Measurements from ENCODE around the gene CSTF2T. TPM values are rescaled to one million over a fixed set of nuclear protein-coding genes. Genes with fewer than 3 reads are reported as not detected.
A peak's percentile ranks its signal among the peaks of the same experiment; 100 is the strongest.

The CSTF2T gene
- total RNA-seq, 1 donor from 2014 or later = 23.8 TPM

- no peak overlapping the region for H3K27ac Mint-ChIP-seq
- TF ChIP-seq, protein P1, sequence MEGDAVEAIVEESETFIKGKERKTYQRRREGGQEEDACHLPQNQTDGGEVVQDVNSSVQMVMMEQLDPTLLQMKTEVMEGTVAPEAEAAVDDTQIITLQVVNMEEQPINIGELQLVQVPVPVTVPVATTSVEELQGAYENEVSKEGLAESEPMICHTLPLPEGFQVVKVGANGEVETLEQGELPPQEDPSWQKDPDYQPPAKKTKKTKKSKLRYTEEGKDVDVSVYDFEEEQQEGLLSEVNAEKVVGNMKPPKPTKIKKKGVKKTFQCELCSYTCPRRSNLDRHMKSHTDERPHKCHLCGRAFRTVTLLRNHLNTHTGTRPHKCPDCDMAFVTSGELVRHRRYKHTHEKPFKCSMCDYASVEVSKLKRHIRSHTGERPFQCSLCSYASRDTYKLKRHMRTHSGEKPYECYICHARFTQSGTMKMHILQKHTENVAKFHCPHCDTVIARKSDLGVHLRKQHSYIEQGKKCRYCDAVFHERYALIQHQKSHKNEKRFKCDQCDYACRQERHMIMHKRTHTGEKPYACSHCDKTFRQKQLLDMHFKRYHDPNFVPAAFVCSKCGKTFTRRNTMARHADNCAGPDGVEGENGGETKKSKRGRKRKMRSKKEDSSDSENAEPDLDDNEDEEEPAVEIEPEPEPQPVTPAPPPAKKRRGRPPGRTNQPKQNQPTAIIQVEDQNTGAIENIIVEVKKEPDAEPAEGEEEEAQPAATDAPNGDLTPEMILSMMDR (IDR thresholded peaks at IDR 0.05; ENCODE audit: unreplicated experiment) = no peak
- no peak overlapping the region for H3K4me3 Mint-ChIP-seq
- H3K9me3 Mint-ChIP-seq = peaks cover 6% of the 10 kb centered on the region
- no peak for DNase-seq (ENCODE audit: low spot score in 2 of 2, unreplicated experiment in 2 of 2)
- no peaks in the 10 kb centered on the region for H3K36me3 Mint-ChIP-seq
- H3K4me1 Mint-ChIP-seq = peaks cover 28% of the 10 kb centered on the region
- no peaks in the 10 kb centered on the region for H3K27me3 Mint-ChIP-seq (ENCODE audit: low read depth)
Measured at GRCh38 chr10:51663086-51663485, 36.3 kb downstream of the CSTF2T start.

DNA sequence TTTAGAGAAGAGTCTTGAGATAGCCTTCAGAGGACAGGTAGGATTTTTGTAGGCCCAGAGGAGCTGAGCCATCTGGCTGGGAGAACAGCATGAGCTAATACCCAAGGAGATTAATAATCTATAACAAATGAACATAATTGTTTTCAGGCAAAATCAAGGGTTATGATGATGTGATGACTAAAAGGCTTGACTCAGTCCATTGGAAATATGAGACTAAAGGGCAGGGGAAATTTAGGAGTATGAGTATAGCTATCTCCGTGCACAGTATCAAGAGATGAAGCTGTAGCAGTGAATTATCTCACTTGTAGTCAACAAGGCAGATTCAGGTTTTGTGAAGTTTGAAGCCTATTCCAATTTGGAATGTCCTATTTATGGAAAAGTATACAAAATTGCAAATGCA, 40.1 kb downstream of the CSTF2T start:
- Mint-ChIP-seq H3K36me3 (no peaks in the 10 kb centered on the region), H3K9me3 (peaks cover 6% of the 10 kb centered on the region), H3K27ac (no peak overlapping the region), H3K4me1 (peaks cover 48% of the 10 kb centered on the region), H3K4me3 (no peak overlapping the region), H3K27me3 (ENCODE audit: low read depth) (no peaks in the 10 kb centered on the region)
- DNase-seq (ENCODE audit: low spot score in 2 of 2, unreplicated experiment in 2 of 2) = no peak
- TF ChIP-seq, protein P1 (IDR thresholded peaks at IDR 0.05; ENCODE audit: unreplicated experiment) = no peak

DNA sequence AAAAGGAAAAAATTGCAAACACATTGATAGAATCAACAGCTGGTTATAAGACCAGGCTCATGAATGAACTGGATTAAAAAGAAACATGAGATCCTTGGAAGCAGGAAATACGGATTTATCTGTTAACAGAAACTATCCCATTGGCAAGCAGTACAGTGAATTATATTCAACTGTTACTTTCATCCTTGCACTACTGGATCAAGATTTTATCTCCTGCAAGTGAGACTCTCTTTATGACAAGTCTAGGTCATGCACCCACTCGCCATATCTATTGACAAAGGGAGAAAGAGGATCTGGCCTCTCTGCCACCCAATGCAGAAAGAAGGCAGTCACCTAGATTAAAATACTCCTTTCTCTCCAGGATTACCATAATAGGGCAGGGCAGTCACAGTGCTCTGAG, 41.4 kb downstream of the CSTF2T start:
- no peak for DNase-seq (ENCODE audit: low spot score in 2 of 2, unreplicated experiment in 2 of 2)
- H3K36me3 Mint-ChIP-seq = no peaks in the 10 kb centered on the region
- TF ChIP-seq, protein P1 (IDR thresholded peaks at IDR 0.05; ENCODE audit: unreplicated experiment) = no peak

DNA sequence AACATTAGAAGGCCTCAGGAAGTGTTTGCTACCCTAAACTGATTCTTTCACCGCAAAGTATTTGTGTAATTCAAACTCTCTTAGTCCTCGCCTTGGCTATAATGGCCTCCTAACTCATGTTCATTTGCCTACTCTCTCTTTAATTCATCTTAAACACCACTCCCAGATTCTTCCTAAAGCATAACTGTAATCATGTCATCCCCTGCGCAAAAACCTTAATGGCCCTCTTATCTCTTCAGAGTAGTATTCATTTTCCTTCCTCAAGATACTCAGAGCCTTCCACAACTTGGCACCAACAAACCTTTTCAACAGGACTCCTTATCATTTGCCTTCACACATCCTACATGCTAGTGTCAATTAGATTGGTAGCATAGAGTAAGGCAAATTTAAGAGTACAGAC, 42.9 kb downstream of the CSTF2T start:
- Mint-ChIP-seq H3K36me3 (no peaks in the 10 kb centered on the region), H3K4me1 (peaks cover 60% of the 10 kb centered on the region), H3K9me3 (no peaks in the 10 kb centered on the region), H3K27me3 (ENCODE audit: low read depth) (no peaks in the 10 kb centered on the region), H3K4me3 (no peak overlapping the region), H3K27ac (peak overlapping the region; percentile 47)
- TF ChIP-seq, protein P1 (IDR thresholded peaks at IDR 0.05; ENCODE audit: unreplicated experiment) = no peak
- DNase-seq (ENCODE audit: low spot score in 2 of 2, unreplicated experiment in 2 of 2) = no peak

More for the DNA sequence above, 41.4 kb downstream of the CSTF2T start:
- Mint-ChIP-seq H3K27me3 (ENCODE audit: low read depth) (no peaks in the 10 kb centered on the region), H3K4me3 (no peak overlapping the region), H3K4me1 (peaks cover 56% of the 10 kb centered on the region), H3K9me3 (peaks cover 6% of the 10 kb centered on the region), H3K27ac (peak overlapping the region; percentile 79)

DNA sequence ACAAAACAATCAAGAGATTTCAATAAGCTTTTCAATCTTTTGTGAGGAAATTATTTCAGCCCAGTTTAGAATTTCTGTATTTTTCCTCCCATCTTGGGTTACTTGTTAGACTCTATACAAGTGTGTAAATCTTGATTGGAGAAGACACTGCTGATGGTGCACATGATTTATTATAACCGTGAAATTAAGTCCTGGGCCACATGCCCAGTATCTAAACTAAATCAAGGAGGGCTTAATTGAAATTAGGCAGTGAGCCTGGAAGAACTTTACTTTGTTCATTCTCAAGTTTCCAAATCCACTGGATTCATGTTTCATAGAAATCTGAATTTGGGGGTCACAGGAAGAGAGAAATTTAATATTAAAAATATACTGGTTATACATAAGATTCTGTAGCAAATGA, 44.5 kb downstream of the CSTF2T start:
- peaks cover 4% of the 10 kb centered on the region for H3K9me3 Mint-ChIP-seq
- no peak overlapping the region for H3K4me3 Mint-ChIP-seq
- no peak overlapping the region for H3K27ac Mint-ChIP-seq
- H3K36me3 Mint-ChIP-seq = no peaks in the 10 kb centered on the region
- peaks cover 60% of the 10 kb centered on the region for H3K4me1 Mint-ChIP-seq
- no peak for DNase-seq (ENCODE audit: low spot score in 2 of 2, unreplicated experiment in 2 of 2)
- TF ChIP-seq, protein P1 (IDR thresholded peaks at IDR 0.05; ENCODE audit: unreplicated experiment) = no peak
- no peaks in the 10 kb centered on the region for H3K27me3 Mint-ChIP-seq (ENCODE audit: low read depth)

- TF ChIP-seq, protein P1 (IDR thresholded peaks at IDR 0.05; ENCODE audit: unreplicated experiment) = no peak
- no peaks in the 10 kb centered on the region for H3K36me3 Mint-ChIP-seq
- H3K4me3 Mint-ChIP-seq = no peak overlapping the region
- H3K4me1 Mint-ChIP-seq = peaks cover 45% of the 10 kb centered on the region
- H3K27me3 Mint-ChIP-seq (ENCODE audit: low read depth) = no peaks in the 10 kb centered on the region
- no peak for DNase-seq (ENCODE audit: low spot score in 2 of 2, unreplicated experiment in 2 of 2)
- H3K27ac Mint-ChIP-seq = no peak overlapping the region
- peaks cover 10% of the 10 kb centered on the region for H3K9me3 Mint-ChIP-seq
Measured at GRCh38 chr10:51653025-51653424, 46.4 kb downstream of the CSTF2T start.

Measured in mesothelial cell of epicardium (in vitro differentiated cells).